Measurements from ENCODE around the gene GSE1. TPM values are rescaled to one million over a fixed set of nuclear protein-coding genes. Genes with fewer than 3 reads are reported as not detected.

Gene GSE1
- total and polyA plus RNA-seq, 5 experiments from 2014 or later = 1.5 to 56.2 (median 2.9) TPM

- POLR2A ChIA-PET = interaction anchor here (1.2 to 3.7 kb wide), 2 partner anchors 10 to 24 kb away, joined by 3 to 16 read pairs; no protein-coding TSS in a partner anchor
- Mint-ChIP-seq H3K4me1 (peaks cover 34 to 87% (median 69%) of the 10 kb centered on the region in 4 donors), H3K9me3 (peaks cover 0 to 8% (median 3%) of the 10 kb centered on the region in 9 donors), H3K27ac (peak overlapping the region in 7 of 10 donors; percentile 39 to 90 (median 62)), H3K4me3 (peak overlapping the region in 7 of 10 donors; percentile 35 to 78 (median 50)), H3K27me3 (no peaks in the 10 kb centered on the region), H3K36me3 (peaks cover 0 to 11% (median 7%) of the 10 kb centered on the region in 3 donors)
- ATAC-seq (no peak), DNase-seq (no peak)
Observed at GRCh38 chr16:85626191-85626981, 13.3 kb downstream of the GSE1 start.

- ATAC-seq (peak; percentile 80 to 89), DNase-seq (peak in 1 of 10 donors; percentile 50)
- peaks cover 30 to 80% (median 63%) of the 10 kb centered on the region in 4 donors for H3K4me1 Mint-ChIP-seq
- peak overlapping the region in 7 of 10 donors; percentile 32 to 78 (median 60) for H3K4me3 Mint-ChIP-seq
- POLR2A ChIA-PET = interaction anchor here (1.2 to 3.7 kb wide), 2 partner anchors 11 to 23 kb away, joined by 3 to 16 read pairs; no protein-coding TSS in a partner anchor
- H3K27ac Mint-ChIP-seq = peak overlapping the region in 8 of 10 donors; percentile 41 to 83 (median 73)
- no peaks in the 10 kb centered on the region for H3K27me3 Mint-ChIP-seq
- peaks cover 0 to 11% (median 7%) of the 10 kb centered on the region in 3 donors for H3K36me3 Mint-ChIP-seq
- H3K9me3 Mint-ChIP-seq = peaks cover 0 to 8% (median 3%) of the 10 kb centered on the region in 9 donors
Observed at GRCh38 chr16:85627089-85627488, 14.0 kb downstream of the GSE1 start.

GRCh38 chr16:85627526-85628264 lies 14.6 kb downstream of the GSE1 start:
- no peak for DNase-seq
- ATAC-seq = no peak
- H3K4me1 Mint-ChIP-seq = peaks cover 25 to 74% (median 59%) of the 10 kb centered on the region in 4 donors
- H3K27ac Mint-ChIP-seq = peak overlapping the region in 3 of 10 donors; percentile 69 to 79 (median 74)
- peak overlapping the region in 6 of 10 donors; percentile 50 to 78 (median 62) for H3K4me3 Mint-ChIP-seq
- peaks cover 0 to 8% (median 3%) of the 10 kb centered on the region in 9 donors for H3K9me3 Mint-ChIP-seq
- POLR2A ChIA-PET = interaction anchor here (1.2 to 3.7 kb wide), 2 partner anchors 11 to 23 kb away, joined by 3 to 16 read pairs; no protein-coding TSS in a partner anchor
- H3K27me3 Mint-ChIP-seq = no peaks in the 10 kb centered on the region
- peaks cover 0 to 11% (median 3%) of the 10 kb centered on the region in 3 donors for H3K36me3 Mint-ChIP-seq

- DNase-seq = no peak
- peaks cover 23 to 68% (median 55%) of the 10 kb centered on the region in 4 donors for H3K4me1 Mint-ChIP-seq
- H3K27me3 Mint-ChIP-seq = no peaks in the 10 kb centered on the region
- H3K9me3 Mint-ChIP-seq = peaks cover 0 to 8% (median 3%) of the 10 kb centered on the region in 9 donors
- H3K27ac Mint-ChIP-seq = peak overlapping the region in 1 of 10 donors; percentile 88
- POLR2A ChIA-PET = no interaction called here
- no peak overlapping the region for H3K4me3 Mint-ChIP-seq
- no peak for ATAC-seq
- H3K36me3 Mint-ChIP-seq = peaks cover 0 to 11% (median 3%) of the 10 kb centered on the region in 3 donors
Observed at GRCh38 chr16:85628265-85628556, 15.1 kb downstream of the GSE1 start.

GRCh38 chr16:85628645-85629044 lies 15.5 kb downstream of the GSE1 start:
- Mint-ChIP-seq H3K27ac (peak overlapping the region in 5 of 10 donors; percentile 50 to 88 (median 62)), H3K9me3 (peaks cover 0 to 8% (median 3%) of the 10 kb centered on the region in 9 donors), H3K4me3 (peak overlapping the region in 5 of 10 donors; percentile 21 to 57 (median 26)), H3K36me3 (peaks cover 0 to 11% (median 3%) of the 10 kb centered on the region in 3 donors), H3K4me1 (peaks cover 21 to 64% (median 51%) of the 10 kb centered on the region in 4 donors), H3K27me3 (no peaks in the 10 kb centered on the region)
- DNase-seq (no peak), ATAC-seq (no peak)
- POLR2A ChIA-PET = no interaction called here

GRCh38 chr16:85629326-85629725 lies 16.2 kb downstream of the GSE1 start:
- peak overlapping the region in 2 of 10 donors; percentile 21 to 55 for H3K4me3 Mint-ChIP-seq
- peaks cover 20 to 61% (median 49%) of the 10 kb centered on the region in 4 donors for H3K4me1 Mint-ChIP-seq
- POLR2A ChIA-PET = no interaction called here
- ATAC-seq (no peak), DNase-seq (no peak)
- peak overlapping the region in 5 of 10 donors; percentile 48 to 88 (median 68) for H3K27ac Mint-ChIP-seq
- H3K36me3 Mint-ChIP-seq = peaks cover 0 to 11% (median 6%) of the 10 kb centered on the region in 3 donors
- peaks cover 0 to 8% (median 3%) of the 10 kb centered on the region in 9 donors for H3K9me3 Mint-ChIP-seq
- H3K27me3 Mint-ChIP-seq = no peaks in the 10 kb centered on the region

GRCh38 chr16:85629853-85630252 lies 16.7 kb downstream of the GSE1 start:
- H3K27ac Mint-ChIP-seq = peak overlapping the region in 3 of 10 donors; percentile 13 to 88 (median 48)

GRCh38 chr16:85631230-85631629 lies 18.1 kb downstream of the GSE1 start:
- peaks cover 0 to 11% (median 6%) of the 10 kb centered on the region in 3 donors for H3K36me3 Mint-ChIP-seq
- DNase-seq (no peak), ATAC-seq (no peak)
- POLR2A ChIA-PET = no interaction called here
- H3K27me3 Mint-ChIP-seq = no peaks in the 10 kb centered on the region
- H3K4me1 Mint-ChIP-seq = peaks cover 15 to 46% (median 35%) of the 10 kb centered on the region in 4 donors
- H3K27ac Mint-ChIP-seq = peak overlapping the region in 1 of 10 donors; percentile 59
- no peak overlapping the region for H3K4me3 Mint-ChIP-seq
- H3K9me3 Mint-ChIP-seq = peaks cover 0 to 8% (median 3%) of the 10 kb centered on the region in 9 donors

More at GRCh38 chr16:85629853-85630252, 16.7 kb downstream of the GSE1 start:
- Mint-ChIP-seq H3K4me1 (peaks cover 17 to 56% (median 47%) of the 10 kb centered on the region in 4 donors), H3K9me3 (peaks cover 0 to 8% (median 3%) of the 10 kb centered on the region in 9 donors), H3K36me3 (peaks cover 0 to 11% (median 6%) of the 10 kb centered on the region in 3 donors), H3K4me3 (no peak overlapping the region), H3K27me3 (no peaks in the 10 kb centered on the region)
- DNase-seq (no peak), ATAC-seq (no peak)
- POLR2A ChIA-PET = no interaction called here

GRCh38 chr16:85631802-85632393 lies 18.8 kb downstream of the GSE1 start:
- no peak for ATAC-seq
- POLR2A ChIA-PET = no interaction called here

GRCh38 chr16:85632709-85633437 lies 19.8 kb downstream of the GSE1 start:
- ATAC-seq = no peak
- H3K9me3 Mint-ChIP-seq = peaks cover 0 to 8% (median 3%) of the 10 kb centered on the region in 9 donors
- POLR2A ChIA-PET = interaction anchor here (0.8 kb wide), 1 partner anchor 143 kb away, joined by 3 read pairs; no protein-coding TSS in a partner anchor

More at GRCh38 chr16:85631802-85632393, 18.8 kb downstream of the GSE1 start:
- peak overlapping the region in 3 of 10 donors; percentile 10 to 59 (median 14) for H3K27ac Mint-ChIP-seq
- H3K36me3 Mint-ChIP-seq = peaks cover 0 to 11% (median 6%) of the 10 kb centered on the region in 3 donors
- H3K27me3 Mint-ChIP-seq = no peaks in the 10 kb centered on the region
- H3K4me3 Mint-ChIP-seq = no peak overlapping the region
- peaks cover 0 to 8% (median 3%) of the 10 kb centered on the region in 9 donors for H3K9me3 Mint-ChIP-seq
- H3K4me1 Mint-ChIP-seq = peaks cover 11 to 40% (median 28%) of the 10 kb centered on the region in 4 donors
- DNase-seq = no peak

GRCh38 chr16:85633438-85633743 lies 20.3 kb downstream of the GSE1 start:
- Mint-ChIP-seq H3K27me3 (no peaks in the 10 kb centered on the region), H3K4me1 (peaks cover 8 to 35% (median 19%) of the 10 kb centered on the region in 4 donors), H3K9me3 (peaks cover 0 to 8% (median 2%) of the 10 kb centered on the region in 9 donors), H3K36me3 (peaks cover 0 to 11% (median 9%) of the 10 kb centered on the region in 3 donors), H3K27ac (no peak overlapping the region), H3K4me3 (no peak overlapping the region)
- ATAC-seq = no peak
- POLR2A ChIA-PET = interaction anchor here (0.8 kb wide), 1 partner anchor 143 kb away, joined by 3 read pairs; no protein-coding TSS in a partner anchor
- no peak for DNase-seq

More at GRCh38 chr16:85632709-85633437, 19.8 kb downstream of the GSE1 start:
- no peak overlapping the region for H3K4me3 Mint-ChIP-seq
- no peak for DNase-seq
- peak overlapping the region in 1 of 10 donors; percentile 59 for H3K27ac Mint-ChIP-seq
- H3K36me3 Mint-ChIP-seq = peaks cover 0 to 11% (median 6%) of the 10 kb centered on the region in 3 donors
- peaks cover 9 to 38% (median 22%) of the 10 kb centered on the region in 4 donors for H3K4me1 Mint-ChIP-seq
- H3K27me3 Mint-ChIP-seq = no peaks in the 10 kb centered on the region

Measured in naive thymus-derived CD8-positive, alpha-beta T cell (primary cell).